Left ventricle myocardium inferior (tissue), 1 donor: ENCODE measurements around the gene KLK5. TPM values are rescaled to one million over a fixed set of nuclear protein-coding genes. Genes with fewer than 3 reads are reported as not detected.

Experiments used
- DNase-seq: peaks from one replicate; pipeline ENCODE4 v3.0.0-alpha.2; 2020
- H3K27ac ChIP-seq: fragments of 200-600 bp; replicated peaks from 2 replicates; pipeline ENCODE4 v1.8.0; 2021
- H3K27me3 ChIP-seq: fragments of 200-600 bp; 2 replicates; pipeline ENCODE4 v1.8.0; 2021; ENCODE audit warnings: low read depth
- H3K36me3 ChIP-seq: fragments of 200-600 bp; 2 replicates; pipeline ENCODE4 v1.8.0; 2021
- H3K4me1 ChIP-seq: fragments of 200-600 bp; 2 replicates; pipeline ENCODE4 v1.8.0; 2021
- H3K4me3 ChIP-seq: fragments of 200-600 bp; 2 replicates; pipeline ENCODE4 v1.8.0; 2021; ENCODE audit warnings: mild to moderate bottlenecking, moderate library complexity
- H3K9me3 ChIP-seq: fragments of 200-600 bp; replicated peaks from 2 replicates; pipeline ENCODE4 v1.8.0; 2021
- intact Hi-C: fragments of 100-400 bp; cut with micrococcal nuclease; formaldehyde crosslinking; loops from one replicate; pipeline ENCODE4 v1.11.0; 2022
- total RNA-seq: library from RNA; stranded (reverse); fragmentation: NEBNext Ultra II Directional; extraction: Animal tissue kit (Norgen Biotek cat#: 25700); gene quantifications from one replicate; pipeline ENCODE4 v1.2.1, GENCODE V29; 2021
- TF ChIP-seq, protein P1 (sequence below): fragments of 200-600 bp; IDR thresholded peaks from 2 replicates; pipeline ENCODE4 v1.8.0; 2021; ENCODE audit warnings: antibody characterized with exemption, mild to moderate bottlenecking, borderline replicate concordance
- donor health status: DM: no; HTN: yes; CAD: no; lungs with severe emphysema.

KLK5 gene
- total RNA-seq, 1 donor from 2014 or later = not detected

DNA sequence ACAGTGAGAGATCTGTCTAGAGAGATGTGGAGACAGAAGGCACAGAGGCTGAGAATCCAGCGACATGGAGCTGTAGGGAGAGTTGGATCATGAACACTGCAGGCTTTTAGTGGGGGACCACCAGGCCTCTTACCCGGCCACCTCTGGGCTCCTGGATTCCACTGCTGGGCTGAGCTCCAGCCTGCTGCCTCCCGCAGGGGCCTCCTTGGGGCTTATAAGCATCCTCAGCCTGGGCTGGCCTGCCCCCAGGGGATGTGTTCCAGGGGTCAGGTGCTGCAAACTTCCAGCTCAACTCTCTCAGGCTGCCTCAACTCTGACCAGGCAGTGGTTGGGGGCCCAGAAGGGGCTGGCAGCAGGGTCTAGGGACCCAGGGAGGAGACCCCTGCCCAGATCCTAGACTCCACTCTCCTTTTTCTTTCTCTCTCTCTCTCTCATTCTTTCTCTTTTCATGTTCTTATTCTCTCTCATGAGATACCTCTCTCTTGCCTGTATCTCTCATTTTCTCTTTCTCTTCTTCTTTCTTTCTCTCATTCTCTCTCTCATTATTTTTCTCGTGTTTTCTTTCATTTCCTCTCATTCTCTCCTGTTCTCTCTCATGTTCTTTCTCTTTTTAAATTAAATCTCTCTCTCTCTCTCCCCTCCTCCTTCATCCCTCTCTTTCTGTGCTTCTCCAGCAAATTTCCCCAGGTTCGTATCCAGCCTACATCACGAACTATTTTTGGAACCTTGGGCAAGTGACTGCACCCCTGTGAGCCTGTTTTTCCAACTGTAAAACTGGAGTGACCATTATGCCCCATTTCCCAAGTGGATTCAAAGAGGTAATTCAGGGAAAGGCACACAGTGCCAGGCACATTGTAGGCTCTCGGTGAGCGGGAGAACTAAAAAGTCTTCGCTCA, 41.4 kb downstream of the KLK5 start, which contains the start of gene KLK4:
Gene KLK4, minus strand, starts transcription at position 190 of the 896 bp plus-strand sequence. CDS start 657 bp downstream, outside the sequence.
- H3K27ac ChIP-seq = no peak within 1 kb of the TSS
- DNase-seq = no peak
- TF ChIP-seq, protein P1, sequence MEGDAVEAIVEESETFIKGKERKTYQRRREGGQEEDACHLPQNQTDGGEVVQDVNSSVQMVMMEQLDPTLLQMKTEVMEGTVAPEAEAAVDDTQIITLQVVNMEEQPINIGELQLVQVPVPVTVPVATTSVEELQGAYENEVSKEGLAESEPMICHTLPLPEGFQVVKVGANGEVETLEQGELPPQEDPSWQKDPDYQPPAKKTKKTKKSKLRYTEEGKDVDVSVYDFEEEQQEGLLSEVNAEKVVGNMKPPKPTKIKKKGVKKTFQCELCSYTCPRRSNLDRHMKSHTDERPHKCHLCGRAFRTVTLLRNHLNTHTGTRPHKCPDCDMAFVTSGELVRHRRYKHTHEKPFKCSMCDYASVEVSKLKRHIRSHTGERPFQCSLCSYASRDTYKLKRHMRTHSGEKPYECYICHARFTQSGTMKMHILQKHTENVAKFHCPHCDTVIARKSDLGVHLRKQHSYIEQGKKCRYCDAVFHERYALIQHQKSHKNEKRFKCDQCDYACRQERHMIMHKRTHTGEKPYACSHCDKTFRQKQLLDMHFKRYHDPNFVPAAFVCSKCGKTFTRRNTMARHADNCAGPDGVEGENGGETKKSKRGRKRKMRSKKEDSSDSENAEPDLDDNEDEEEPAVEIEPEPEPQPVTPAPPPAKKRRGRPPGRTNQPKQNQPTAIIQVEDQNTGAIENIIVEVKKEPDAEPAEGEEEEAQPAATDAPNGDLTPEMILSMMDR = no peak
- no peaks in the 10 kb centered on the region for H3K9me3 ChIP-seq
- no peaks in the 10 kb centered on the region for H3K4me1 ChIP-seq
- no peaks in the 10 kb centered on the region for H3K36me3 ChIP-seq
- H3K27me3 ChIP-seq = peaks cover 91% of the 10 kb centered on the region
- intact Hi-C loops = no loop called here
- no peak within 1 kb of the TSS for H3K4me3 ChIP-seq

DNA sequence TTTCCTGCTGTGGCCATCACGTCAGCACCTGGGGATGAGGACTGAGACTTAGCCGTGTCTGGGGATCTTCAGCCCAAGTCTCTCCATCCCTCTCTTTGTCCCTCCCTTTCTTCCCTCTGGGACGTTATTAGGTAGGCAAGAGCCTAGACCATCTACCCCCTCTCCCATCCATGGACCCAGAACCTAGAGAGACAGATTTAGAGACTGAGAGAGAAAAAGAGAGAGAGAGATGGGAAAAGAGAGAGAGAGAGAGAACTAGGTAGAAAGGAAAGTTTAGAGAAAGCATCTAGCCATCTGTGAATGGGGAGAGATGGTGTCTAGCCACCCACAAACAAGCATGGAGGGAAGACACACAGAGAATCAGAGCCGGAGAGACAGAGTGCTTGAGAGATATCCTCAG, 42.1 kb downstream of the KLK5 start:
- Histone ChIP-seq H3K27me3 (peaks cover 90% of the 10 kb centered on the region), H3K4me1 (no peaks in the 10 kb centered on the region), H3K27ac (no peak overlapping the region), H3K9me3 (no peaks in the 10 kb centered on the region), H3K4me3 (no peak overlapping the region), H3K36me3 (no peaks in the 10 kb centered on the region)
- TF ChIP-seq, protein P1 = no peak
- no peak for DNase-seq
- intact Hi-C loops = no loop called here

DNA sequence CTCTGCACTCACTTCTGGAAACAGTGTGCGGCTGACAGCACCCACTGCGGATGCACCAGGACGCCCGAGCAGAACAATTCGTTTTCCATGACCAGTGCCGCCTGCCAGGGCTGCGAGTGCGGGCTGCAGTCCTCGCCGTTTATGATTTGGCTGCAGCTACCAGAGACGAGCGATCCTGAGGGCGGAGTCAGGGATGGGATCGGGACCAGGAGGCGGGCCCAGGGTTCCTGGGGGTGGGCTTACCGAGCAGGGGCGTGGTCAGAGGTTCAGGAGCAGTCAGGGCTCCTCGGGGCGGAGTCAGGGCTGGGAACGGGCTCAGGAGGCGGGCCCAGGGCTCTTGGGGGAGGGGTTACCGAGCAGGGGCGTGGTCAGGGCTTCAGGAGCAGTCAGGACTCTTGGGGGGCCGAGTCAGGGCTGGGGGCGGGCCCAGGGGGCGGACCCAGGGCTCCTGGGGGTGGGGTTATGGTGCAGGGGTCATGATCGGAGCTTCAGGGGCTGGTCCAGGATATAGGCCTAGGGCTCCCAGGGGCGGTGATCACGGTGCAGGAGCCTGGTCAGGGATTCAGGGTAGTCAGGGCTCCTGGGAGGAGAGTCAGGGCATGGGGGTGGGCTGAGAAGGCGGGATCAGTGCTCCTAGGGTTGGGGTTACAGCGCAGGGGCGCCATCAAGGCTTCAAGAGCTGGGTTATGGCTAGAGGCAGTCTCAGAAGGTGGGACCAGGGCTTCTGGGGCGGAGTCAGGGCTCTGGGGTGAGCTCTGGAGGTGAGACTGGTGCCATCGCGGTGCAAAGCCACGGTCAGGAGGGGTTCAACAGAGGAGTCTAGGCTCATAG, 43.4 kb downstream of the KLK5 start:
- H3K4me3 ChIP-seq = no peak overlapping the region
- H3K27ac ChIP-seq = no peak overlapping the region
- no peaks in the 10 kb centered on the region for H3K9me3 ChIP-seq
- no peaks in the 10 kb centered on the region for H3K4me1 ChIP-seq
- intact Hi-C loops = no loop called here
- TF ChIP-seq, protein P1 = no peak
- peaks cover 86% of the 10 kb centered on the region for H3K27me3 ChIP-seq
- H3K36me3 ChIP-seq = no peaks in the 10 kb centered on the region
- no peak for DNase-seq

DNA sequence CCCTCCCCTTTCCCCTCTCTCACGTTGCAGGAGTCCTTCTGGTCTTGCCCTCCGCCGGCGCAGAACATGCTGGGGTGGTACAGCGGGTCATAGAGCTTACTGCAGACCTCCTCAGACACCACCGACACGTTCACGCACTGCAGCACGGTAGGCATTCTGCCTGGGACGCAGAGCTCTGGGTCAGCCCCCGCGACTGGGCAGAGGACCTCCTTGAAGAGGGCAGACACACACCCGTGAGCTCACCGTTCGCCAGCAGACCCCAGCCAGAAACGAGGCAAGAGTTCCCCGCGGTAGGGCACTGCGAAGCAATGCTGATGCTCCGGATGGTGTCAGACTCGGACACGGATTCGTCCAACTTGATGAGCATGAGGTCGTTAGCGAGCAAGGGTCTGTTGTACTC, 44.5 kb downstream of the KLK5 start:
- Histone ChIP-seq H3K36me3 (no peaks in the 10 kb centered on the region), H3K27me3 (peaks cover 83% of the 10 kb centered on the region), H3K9me3 (no peaks in the 10 kb centered on the region), H3K4me1 (no peaks in the 10 kb centered on the region), H3K27ac (no peak overlapping the region), H3K4me3 (no peak overlapping the region)
- intact Hi-C loops = no loop called here
- DNase-seq = no peak
- TF ChIP-seq, protein P1 = no peak

DNA sequence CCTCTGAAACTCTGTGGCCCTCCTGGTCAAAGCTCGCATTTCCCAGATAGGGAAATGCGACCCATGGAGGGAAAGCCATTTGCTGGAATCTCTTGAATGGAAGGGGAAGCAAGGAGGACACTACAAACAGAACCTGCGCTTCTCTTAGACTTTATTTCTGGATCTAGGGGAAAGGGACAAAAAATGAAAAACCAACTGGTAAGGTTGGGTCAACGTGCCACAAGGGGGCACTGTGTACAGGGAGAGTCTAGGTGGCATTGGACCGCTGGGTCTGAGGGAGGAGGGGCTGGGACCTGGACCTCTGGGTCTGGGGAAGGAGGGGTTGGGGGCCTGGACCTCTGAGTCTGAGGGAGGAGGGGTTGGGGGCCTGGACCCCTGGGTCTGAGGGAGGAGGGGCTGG, 46.6 kb downstream of the KLK5 start:
- TF ChIP-seq, protein P1 = no peak
- no peaks in the 10 kb centered on the region for H3K36me3 ChIP-seq

More for the DNA sequence above, 46.6 kb downstream of the KLK5 start:
- Histone ChIP-seq H3K9me3 (no peaks in the 10 kb centered on the region), H3K4me3 (no peak overlapping the region), H3K27ac (no peak overlapping the region), H3K27me3 (peaks cover 76% of the 10 kb centered on the region), H3K4me1 (no peaks in the 10 kb centered on the region)
- intact Hi-C loops = no loop called here
- no peak for DNase-seq
